GM21576 (cell line): ENCODE measurements around the gene PLCZ1.

Experiments
- ATAC-seq: cut with Tn5 transposase; IDR thresholded peaks from one replicate; pipeline ENCODE4 v1.9.1; 2021; ENCODE audit warnings: mild to moderate bottlenecking, moderate library complexity; ENCODE audit not compliant: unreplicated experiment

PLCZ1 gene

GRCh38 chr12:18640321-18640955, 97.4 kb downstream of the PLCZ1 start:
- ATAC-seq: no peak

DNA sequence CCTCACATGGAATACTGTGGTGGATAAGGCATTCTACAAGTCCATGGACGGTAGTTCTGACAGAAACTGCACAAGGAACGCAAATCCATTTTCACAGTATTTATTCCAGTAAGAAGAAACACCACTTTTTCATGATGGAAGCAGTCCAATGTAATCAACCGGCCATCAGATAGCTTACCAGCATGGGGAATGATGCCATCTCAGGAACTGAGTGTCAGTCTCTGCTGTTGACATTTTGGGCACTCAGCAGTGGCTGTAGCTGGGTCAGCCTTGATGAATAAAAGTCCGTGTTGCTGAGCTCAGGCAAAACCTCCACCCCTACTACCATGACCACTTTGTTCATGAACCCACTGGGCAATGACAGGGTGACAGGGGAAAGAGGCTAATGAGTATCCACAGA, 103.4 kb downstream of the PLCZ1 start:
- ATAC-seq: no peak
